OCI-LY7 (cell line): ENCODE results near the gene SFT2D2.

ENCODE experiments used
- CTCF ChIP-seq: fragments of 200-600 bp; sonication (generic); conservative IDR thresholded peaks from 2 replicates; pipeline ENCODE4 v1.5.1; 2014; ENCODE audit warnings: mild to moderate bottlenecking, antibody characterized with exemption, low read length, moderate library complexity, mixed read lengths
- EZH2phosphoT487 ChIP-seq: fragments of 200-600 bp; sonication (generic); IDR thresholded peaks from 2 replicates; pipeline ENCODE4 v1.6.1; 2018; ENCODE audit warnings: low read depth, borderline replicate concordance, mild to moderate bottlenecking, mixed run types, antibody characterized with exemption, low read length, moderate library complexity, mixed read lengths

- TF ChIP-seq CTCF (no peak), EZH2phosphoT487 (no peak)
Observed at GRCh38 chr1:168206111-168206510, 19.7 kb upstream of the SFT2D2 start.
